ENCODE measurements around the gene ALDOB. TPM values are rescaled to one million over a fixed set of nuclear protein-coding genes. Genes with fewer than 3 reads are reported as not detected.

ALDOB gene
- total and polyA plus RNA-seq, 2 of the 13 experiments (the other 11 are each of a cell fraction or from before 2014, with no cell fraction given), result 0.29 to 0.97 TPM

- TF ChIP-seq KLF16 (CRISPR knock-in tag; IDR thresholded peaks at IDR 0.05) (peak in 1 of 2 experiments; percentile 54; a peak in 1 of 4 replicates), THAP8 (CRISPR knock-in tag; IDR thresholded peaks at IDR 0.05; ENCODE audit: borderline replicate concordance) (no peak), NFE2L1 (CRISPR knock-in tag; IDR thresholded peaks at IDR 0.05; ENCODE audit: borderline replicate concordance) (no peak), DNMT3B (CRISPR knock-in tag; conservative IDR thresholded peaks at IDR 0.05) (no peak), STAT6 (CRISPR knock-in tag; IDR thresholded peaks at IDR 0.05; ENCODE audit: borderline replicate concordance) (no peak; the same call in 1 of the 2 replicates), KDM5A (IDR thresholded peaks at IDR 0.05; ENCODE audit: borderline replicate concordance, low read length) (no peak; the same call in 1 of the 2 replicates), JUN (CRISPR knock-in tag; IDR thresholded peaks at IDR 0.05) (no peak), HES4 (CRISPR knock-in tag; IDR thresholded peaks at IDR 0.05; ENCODE audit: borderline replicate concordance) (no peak), ZNF33B (CRISPR knock-in tag; IDR thresholded peaks at IDR 0.05) (no peak), PRDM4 (CRISPR knock-in tag; IDR thresholded peaks at IDR 0.05; ENCODE audit: borderline replicate concordance) (no peak), GLMP (CRISPR knock-in tag; IDR thresholded peaks at IDR 0.05; ENCODE audit: borderline replicate concordance) (no peak), ZNF350 (CRISPR knock-in tag; IDR thresholded peaks at IDR 0.05; ENCODE audit: borderline replicate concordance, low read depth) (no peak), SIX1 (CRISPR knock-in tag; IDR thresholded peaks at IDR 0.05; ENCODE audit: borderline replicate concordance) (peak; percentile 68; the same call in 1 of the 2 replicates)
Observed at GRCh38 chr9:101433229-101433628, 2.3 kb downstream of the ALDOB start (continued).
